OCI-LY1 (cell line): ENCODE data around the gene ICOSLG.

ENCODE experiments used
- EZH2 ChIP-seq: fragments of 200-600 bp; sonication (generic), shearing (Covaris generic); IDR thresholded peaks from 2 replicates; pipeline ENCODE4 v1.8.0; 2017; ENCODE audit warnings: borderline replicate concordance, mixed run types, mild to moderate bottlenecking, antibody characterized with exemption, low read length, moderate library complexity, mixed read lengths
- TF ChIP-seq, protein P1 (sequence below): fragments of 200-600 bp; sonication (generic), shearing (Covaris generic); IDR thresholded peaks from 2 replicates; pipeline ENCODE4 v1.5.1; 2017; ENCODE audit warnings: mild to moderate bottlenecking, antibody characterized with exemption, low read length, moderate library complexity, mixed read lengths

GRCh38 chr21:44260066-44260465, 19.3 kb upstream of the ICOSLG start:
- TF ChIP-seq, protein P1, sequence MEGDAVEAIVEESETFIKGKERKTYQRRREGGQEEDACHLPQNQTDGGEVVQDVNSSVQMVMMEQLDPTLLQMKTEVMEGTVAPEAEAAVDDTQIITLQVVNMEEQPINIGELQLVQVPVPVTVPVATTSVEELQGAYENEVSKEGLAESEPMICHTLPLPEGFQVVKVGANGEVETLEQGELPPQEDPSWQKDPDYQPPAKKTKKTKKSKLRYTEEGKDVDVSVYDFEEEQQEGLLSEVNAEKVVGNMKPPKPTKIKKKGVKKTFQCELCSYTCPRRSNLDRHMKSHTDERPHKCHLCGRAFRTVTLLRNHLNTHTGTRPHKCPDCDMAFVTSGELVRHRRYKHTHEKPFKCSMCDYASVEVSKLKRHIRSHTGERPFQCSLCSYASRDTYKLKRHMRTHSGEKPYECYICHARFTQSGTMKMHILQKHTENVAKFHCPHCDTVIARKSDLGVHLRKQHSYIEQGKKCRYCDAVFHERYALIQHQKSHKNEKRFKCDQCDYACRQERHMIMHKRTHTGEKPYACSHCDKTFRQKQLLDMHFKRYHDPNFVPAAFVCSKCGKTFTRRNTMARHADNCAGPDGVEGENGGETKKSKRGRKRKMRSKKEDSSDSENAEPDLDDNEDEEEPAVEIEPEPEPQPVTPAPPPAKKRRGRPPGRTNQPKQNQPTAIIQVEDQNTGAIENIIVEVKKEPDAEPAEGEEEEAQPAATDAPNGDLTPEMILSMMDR = no peak
- no peak for TF ChIP-seq EZH2
